Measurements from ENCODE around the gene F2R.

- TF ChIP-seq BACH2 (CRISPR knock-in tag; IDR thresholded peaks at IDR 0.05; ENCODE audit: borderline replicate concordance) (no peak), ESRRG (CRISPR knock-in tag; IDR thresholded peaks at IDR 0.05) (no peak), ZFP3 (CRISPR knock-in tag; IDR thresholded peaks at IDR 0.05) (no peak), ZNF8 (CRISPR knock-in tag; IDR thresholded peaks at IDR 0.05) (no peak), CSRNP3 (CRISPR knock-in tag; IDR thresholded peaks at IDR 0.05) (no peak), RARB (CRISPR knock-in tag; IDR thresholded peaks at IDR 0.05) (no peak), ARNTL (CRISPR knock-in tag; IDR thresholded peaks at IDR 0.05; ENCODE audit: borderline replicate concordance, low read depth) (no peak), TCF4 (CRISPR knock-in tag; IDR thresholded peaks at IDR 0.05; ENCODE audit: borderline replicate concordance) (no peak)
These were observed 24.3 kb upstream of the F2R start for GRCh38 chr5:76691467-76692273.

All from SK-N-SH treated with all-trans-retinoic acid at 6 μM for 48 hours (cell line).